Head of caudate nucleus (tissue), 42 donors: ENCODE results near the gene GPR65.

Source experiments
- DNase-seq, 42 donors: peaks; one replicate each; pipeline versions ENCODE4 v3.0.0 to v3.0.0-alpha.2; 2020 to 2021; ENCODE audit warnings: mixed read lengths in 7 of 42
- intact Hi-C: fragments of 100-400 bp; cut with DNase I; formaldehyde crosslinking; loops from one replicate; pipeline ENCODE4 v1.15.0; 2022

GPR65 gene, protein sequence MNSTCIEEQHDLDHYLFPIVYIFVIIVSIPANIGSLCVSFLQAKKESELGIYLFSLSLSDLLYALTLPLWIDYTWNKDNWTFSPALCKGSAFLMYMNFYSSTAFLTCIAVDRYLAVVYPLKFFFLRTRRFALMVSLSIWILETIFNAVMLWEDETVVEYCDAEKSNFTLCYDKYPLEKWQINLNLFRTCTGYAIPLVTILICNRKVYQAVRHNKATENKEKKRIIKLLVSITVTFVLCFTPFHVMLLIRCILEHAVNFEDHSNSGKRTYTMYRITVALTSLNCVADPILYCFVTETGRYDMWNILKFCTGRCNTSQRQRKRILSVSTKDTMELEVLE

DNA sequence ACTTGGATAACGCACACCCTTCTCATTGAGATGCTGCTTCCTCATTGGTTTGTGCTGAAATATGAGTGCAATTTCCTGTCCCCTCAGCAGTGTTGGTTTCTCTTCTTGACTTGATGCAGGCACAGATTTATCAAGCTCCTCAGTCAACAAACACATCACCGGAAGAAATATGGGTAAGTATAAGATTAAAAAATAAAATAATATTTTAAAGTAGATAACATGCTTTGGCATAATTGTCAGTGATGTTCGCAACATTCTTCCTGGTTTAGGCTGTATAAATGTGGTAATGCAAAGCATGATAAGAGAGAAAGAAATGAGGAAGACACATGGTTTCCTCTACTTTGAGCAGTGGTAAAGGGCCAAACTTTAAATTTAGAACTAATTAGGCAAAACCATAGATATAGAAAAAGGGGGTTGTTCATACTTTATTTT is at the start of gene GPR65:
GPR65 (plus strand) TSS at position 86 of the 432 bp plus-strand sequence. CDS start 5,713 bp downstream, outside the sequence.
- intact Hi-C loops, result no loop called here
- DNase-seq, result no peak

- no peak for DNase-seq
- intact Hi-C loops, result no loop called here
These were observed 49.4 kb upstream of the GPR65 start for GRCh38 chr14:87955501-87955900.

DNA sequence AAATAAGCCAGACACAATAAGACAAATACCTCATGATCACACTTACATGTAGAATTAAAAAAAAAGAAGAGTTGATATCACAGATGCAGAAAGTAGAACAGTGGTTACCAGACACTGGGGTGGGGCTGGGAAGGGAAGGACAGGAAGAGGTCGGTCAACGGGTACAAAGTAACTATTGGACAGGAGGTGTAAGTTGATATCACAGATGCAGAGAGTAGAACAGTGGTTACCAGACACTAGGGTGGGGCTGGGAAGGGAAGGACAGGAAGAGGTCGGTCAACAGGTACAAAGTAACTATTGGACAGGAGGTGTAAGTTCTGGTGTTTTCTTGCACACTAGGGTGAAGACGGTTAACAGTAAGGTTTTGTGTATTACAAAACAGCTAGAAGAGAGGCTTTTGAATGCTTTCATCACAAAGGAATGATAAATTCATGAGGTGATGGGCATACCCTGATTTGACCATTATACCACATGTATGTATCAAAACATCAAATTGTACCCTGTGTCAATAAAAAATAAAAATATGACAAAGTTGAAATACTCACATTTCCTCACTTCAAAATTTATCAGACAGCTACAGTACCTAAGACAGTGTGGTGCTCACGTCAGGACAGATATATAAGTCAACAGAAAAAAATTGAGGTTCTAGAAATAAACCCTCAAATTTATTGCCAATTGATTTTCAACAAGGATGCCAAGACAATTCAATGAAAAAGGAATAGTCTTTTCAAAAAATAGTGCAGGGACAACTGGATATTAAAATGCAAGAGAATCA is 44.7 kb upstream of the GPR65 start:
- DNase-seq, result no peak
- intact Hi-C loops, result no loop called here

DNA sequence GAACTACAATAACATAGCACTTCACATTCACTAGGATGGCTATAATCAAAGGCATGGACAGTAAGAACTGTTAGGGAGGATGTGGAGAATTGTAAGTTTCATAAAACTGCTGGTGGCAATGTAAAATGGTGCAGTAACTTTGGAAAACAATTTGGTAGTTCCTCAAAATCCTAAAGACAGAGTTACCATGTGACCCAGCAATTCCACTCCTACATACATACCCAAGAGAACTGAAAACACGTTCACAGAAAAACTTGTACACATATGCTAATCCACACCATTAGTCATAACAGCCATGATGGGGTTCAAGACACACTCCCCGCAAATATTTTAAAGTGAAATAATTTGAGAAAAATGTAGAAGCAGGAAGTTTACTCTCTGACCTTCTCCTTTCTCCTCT is 43.7 kb upstream of the GPR65 start:
- DNase-seq, result no peak
- intact Hi-C loops, result no loop called here

DNA sequence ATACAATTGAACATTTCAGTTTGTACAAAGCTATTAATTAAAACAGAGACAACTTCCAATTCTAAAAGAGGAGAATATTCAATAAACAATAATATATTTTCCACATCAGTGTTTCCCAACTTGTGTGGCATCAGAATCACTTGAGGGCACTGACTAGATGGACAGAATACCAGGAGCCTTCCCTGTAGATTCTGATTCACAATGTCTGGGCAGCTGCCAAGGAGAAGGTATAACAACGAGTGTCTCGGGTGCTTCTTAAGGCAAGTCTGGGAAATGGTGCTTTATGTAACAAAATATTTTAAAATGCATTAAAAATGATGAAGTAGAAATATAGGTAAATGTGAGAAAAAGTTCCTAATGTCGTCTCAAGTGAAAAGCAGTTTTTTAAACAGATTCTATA is 38.1 kb upstream of the GPR65 start:
- intact Hi-C loops, result no loop called here
- DNase-seq, result no peak

GRCh38 chr14:87967496-87967895 is 37.4 kb upstream of the GPR65 start:
- intact Hi-C loops, result no loop called here
- DNase-seq, result no peak

DNA sequence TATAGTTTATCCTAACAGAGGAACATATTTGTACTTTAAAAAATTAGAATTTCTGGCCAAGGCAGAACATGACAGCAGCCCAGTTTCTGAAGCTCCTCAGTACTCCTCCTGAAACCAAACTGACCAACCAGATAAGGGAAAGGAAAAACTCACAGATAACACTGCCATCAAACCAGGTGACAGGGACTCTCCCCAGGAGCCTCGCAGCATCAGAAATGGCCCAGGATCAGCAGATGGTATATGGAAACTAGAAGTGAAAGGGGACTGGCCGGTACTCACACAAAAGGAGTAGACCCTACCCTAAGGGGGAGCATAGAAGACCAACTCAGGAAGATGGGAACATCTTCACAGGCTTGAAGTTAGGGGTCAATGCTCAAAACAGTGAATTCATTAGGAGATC is 33.9 kb upstream of the GPR65 start:
- no peak for DNase-seq
- intact Hi-C loops, result no loop called here

- intact Hi-C loops, result no loop called here
- no peak for DNase-seq
These were observed 29.3 kb upstream of the GPR65 start for GRCh38 chr14:87975636-87976035.

DNA sequence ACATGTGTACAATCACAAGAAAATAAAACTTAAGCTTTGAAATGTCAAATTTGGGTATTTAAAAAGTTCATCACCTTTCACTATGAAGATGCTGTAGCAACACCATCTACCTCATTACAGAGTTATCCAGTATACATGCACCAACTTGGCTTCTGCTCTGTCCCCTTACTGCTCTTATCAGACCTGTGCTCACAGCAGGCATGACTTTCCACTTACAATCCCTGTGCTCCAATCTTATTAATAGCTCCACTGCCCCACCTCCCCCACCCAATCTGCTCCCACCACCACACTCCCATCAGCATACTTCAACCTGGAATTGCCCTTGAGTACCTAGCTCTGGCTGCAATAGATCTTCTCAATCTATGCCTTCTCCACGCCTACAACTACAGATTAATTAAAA is 25.2 kb upstream of the GPR65 start:
- no peak for DNase-seq
- intact Hi-C loops, result no loop called here

DNA sequence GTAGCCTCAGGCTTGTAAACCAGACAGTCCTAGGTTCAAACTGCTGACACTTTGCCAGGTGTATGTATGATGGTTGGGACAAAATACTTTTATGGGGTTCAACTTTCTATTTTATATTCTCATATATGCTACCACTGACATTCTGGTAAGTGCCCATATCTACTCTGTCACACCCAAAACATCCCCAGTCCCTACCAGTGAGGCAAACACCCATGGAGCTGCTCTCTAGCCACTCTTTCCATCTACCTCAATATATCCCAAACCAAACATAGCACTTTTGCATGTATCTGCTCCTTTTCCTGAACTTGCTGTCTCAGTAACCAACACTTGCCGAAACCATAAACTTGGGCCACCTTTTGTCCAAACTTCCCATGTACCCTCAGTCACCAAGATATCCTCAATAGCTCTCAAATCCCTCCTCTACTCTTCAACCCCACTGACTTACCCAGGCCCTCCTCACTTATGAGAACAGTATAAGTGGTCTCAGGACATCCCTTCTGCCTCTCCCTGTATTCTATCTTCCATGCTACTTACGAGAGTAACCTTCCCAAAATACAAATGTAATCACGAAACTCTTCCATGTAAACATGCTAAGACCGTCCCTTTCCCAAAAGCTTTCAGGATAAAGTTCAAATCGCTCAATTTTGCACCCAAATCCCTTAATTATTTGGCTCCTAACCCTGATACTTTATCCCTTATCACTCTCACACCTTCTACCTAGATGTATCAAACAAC is 15.5 kb upstream of the GPR65 start:
- intact Hi-C loops, result no loop called here
- DNase-seq, result no peak

DNA sequence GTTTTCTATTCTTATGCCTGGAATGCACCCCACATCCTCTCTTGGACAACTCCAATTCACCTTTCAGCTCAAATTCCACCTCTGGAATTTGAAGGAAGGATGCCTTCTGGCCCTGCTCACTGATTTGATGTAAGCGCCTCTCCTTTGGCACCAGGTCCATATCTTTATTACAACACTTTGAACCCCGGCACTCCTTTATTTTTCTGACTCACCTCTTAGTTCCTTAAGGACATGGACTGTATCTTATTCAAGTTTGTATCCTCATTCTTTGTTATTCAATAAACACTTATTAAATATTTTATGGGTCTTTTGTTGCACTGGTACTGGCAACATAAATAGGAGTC is 15.0 kb upstream of the GPR65 start:
- intact Hi-C loops, result loop anchor here (10.0 kb wide), 1 partner anchor 565 kb away; the partner anchor contains the start of gene PTPN21
- DNase-seq, result no peak

GRCh38 chr14:87990682-87991081 is 14.3 kb upstream of the GPR65 start:
- DNase-seq, result no peak
- intact Hi-C loops, result loop anchor here (10.0 kb wide), 1 partner anchor 564 kb away; the partner anchor contains the start of gene PTPN21

GRCh38 chr14:87992346-87992717 is 12.6 kb upstream of the GPR65 start:
- DNase-seq, result peak in 8 of 42 donors; percentile 7 to 54 (median 30)
- intact Hi-C loops, result loop anchor here (10.0 kb wide), 1 partner anchor 562 kb away; the partner anchor contains the start of gene PTPN21

GRCh38 chr14:87992718-87993628 is 12.0 kb upstream of the GPR65 start, which contains the start of gene GALC:
GALC (minus strand) TSS chr14:87993182; CDS start chr14:87993164, 18 bp downstream.
- DNase-seq, result peak; percentile 93 to 98 (median 96)
- intact Hi-C loops, result loop anchor here (10.0 kb wide), 1 partner anchor 562 kb away; the partner anchor contains the start of gene PTPN21

DNA sequence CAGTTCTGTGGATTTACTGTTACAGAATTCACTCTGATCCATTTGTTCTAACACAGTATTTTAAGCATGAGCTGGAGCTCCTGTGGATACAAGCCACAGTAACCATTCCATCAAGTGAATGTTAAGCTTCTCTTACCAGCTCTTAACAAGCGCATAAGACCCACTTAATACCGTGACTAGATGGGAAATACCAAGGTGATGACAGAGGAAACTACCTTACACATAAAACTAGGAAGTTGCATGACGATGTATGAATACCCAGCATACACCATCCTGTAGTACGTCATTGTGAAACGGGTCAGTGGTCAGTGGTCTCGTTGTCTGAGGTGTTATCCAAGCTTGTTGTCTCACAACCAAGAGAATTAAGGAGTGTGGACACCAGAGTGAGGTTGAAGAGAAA is 10.0 kb upstream of the GPR65 start:
- no peak for DNase-seq

GRCh38 chr14:87995500-87996290 is 9.2 kb upstream of the GPR65 start:
- intact Hi-C loops, result loop anchor here (10.0 kb wide), 1 partner anchor 559 kb away; the partner anchor contains the start of gene PTPN21

More for the DNA sequence above, 10.0 kb upstream of the GPR65 start:
- intact Hi-C loops, result loop anchor here (10.0 kb wide), 1 partner anchor 560 kb away; the partner anchor contains the start of gene PTPN21

DNA sequence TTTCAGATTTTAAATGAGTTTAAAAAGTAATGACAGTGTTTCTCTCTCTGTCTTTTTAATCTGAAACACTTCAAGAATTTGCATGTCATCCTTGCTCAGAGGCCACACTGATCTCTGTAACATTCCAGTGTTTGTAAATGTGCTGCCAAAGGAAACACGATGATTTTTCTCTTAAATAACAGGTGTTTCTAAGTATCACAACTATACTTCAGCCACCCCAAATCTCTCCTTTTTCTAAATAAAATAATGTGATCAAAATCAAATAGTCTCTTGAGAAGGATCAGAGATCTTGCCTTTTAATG is 8.7 kb upstream of the GPR65 start:
- no peak for DNase-seq
- intact Hi-C loops, result loop anchor here (10.0 kb wide), 1 partner anchor 559 kb away; the partner anchor contains the start of gene PTPN21

More at GRCh38 chr14:87995500-87996290, 9.2 kb upstream of the GPR65 start:
- no peak for DNase-seq
